ENCODE results near the gene CLPX.
"Not testable (repeated sequence)": the region's sequence is repeated elsewhere in the genome, so short reads cannot be mapped to it uniquely, and the experiment has no call there.

CLPX gene

DNA sequence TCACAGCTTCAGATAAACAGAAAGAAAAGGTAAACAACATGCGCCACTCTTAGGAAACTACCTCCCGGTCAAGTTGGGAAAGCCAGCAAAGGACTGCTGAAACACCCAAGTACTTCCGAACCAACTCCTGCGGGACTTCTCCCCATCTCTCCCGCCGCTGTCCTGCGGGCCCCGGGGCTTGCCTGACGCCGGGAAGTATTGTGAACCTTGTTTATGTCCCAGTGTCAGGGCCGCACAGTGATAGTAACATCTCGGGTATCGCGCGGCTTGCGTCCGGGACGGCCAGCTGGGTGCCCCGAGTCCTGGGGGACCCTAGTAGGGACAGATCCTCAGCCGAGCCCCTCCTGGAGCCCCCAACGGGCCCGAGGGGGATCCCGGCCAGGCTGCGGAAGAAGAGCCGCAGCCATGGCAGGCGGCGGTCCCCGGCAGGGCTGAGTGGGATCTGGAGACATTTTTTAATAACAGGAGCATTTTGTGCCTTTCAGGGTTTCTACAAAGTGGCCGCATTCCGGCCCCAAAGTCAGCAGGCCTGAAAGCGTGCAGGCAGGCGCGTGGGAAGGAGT is 756 bp downstream of the CLPX start:
- Histone ChIP-seq H3K79me2 (ENCODE audit: low read length) (peaks cover 57% of the 10 kb centered on the region), H2AFZ (ENCODE audit: low read length) (peak overlapping the region; percentile 99), H3K4me2 (ENCODE audit: low read depth, low read length) (peak overlapping the region; percentile 80), H3K9me2 (replicated peaks; ENCODE audit: insufficient read depth, low read length) (no peaks in the 10 kb centered on the region), H3K4me1 (ENCODE audit: low read length) (peaks cover 11% of the 10 kb centered on the region; the same call in 1 of the 2 replicates), H3K27ac (ENCODE audit: low read length) (peak overlapping the region; percentile 71), H3K9me3 (replicated peaks; ENCODE audit: insufficient read depth, low read length) (no peaks in the 10 kb centered on the region), H3K36me3 (replicated peaks; ENCODE audit: insufficient read depth, low read length) (peaks cover 5% of the 10 kb centered on the region; the same call in 1 of the 2 replicates), H3K27me3 (replicated peaks; ENCODE audit: insufficient read depth, low read length) (no peaks in the 10 kb centered on the region), H3K9ac (ENCODE audit: low read length) (peak overlapping the region; percentile 92), H3K4me3 (ENCODE audit: low read length) (peak overlapping the region; percentile 90), H3F3A (ENCODE audit: insufficient read depth, low read length) (0 out of 2 replicates have a peak, but pooled peaks cover 6% of the 10 kb centered on the region), H4K20me1 (ENCODE audit: insufficient read depth, low read length) (no peaks in the 10 kb centered on the region)
- DNase-seq = peak; percentile 51
- TF ChIP-seq EZH2phosphoT487 (IDR thresholded peaks at IDR 0.05; ENCODE audit: low read length) (no peak), EZH2 (optimal IDR thresholded peaks at IDR 0.05; ENCODE audit: low read depth, low read length) (no peak)
- TF ChIP-seq, protein P1, sequence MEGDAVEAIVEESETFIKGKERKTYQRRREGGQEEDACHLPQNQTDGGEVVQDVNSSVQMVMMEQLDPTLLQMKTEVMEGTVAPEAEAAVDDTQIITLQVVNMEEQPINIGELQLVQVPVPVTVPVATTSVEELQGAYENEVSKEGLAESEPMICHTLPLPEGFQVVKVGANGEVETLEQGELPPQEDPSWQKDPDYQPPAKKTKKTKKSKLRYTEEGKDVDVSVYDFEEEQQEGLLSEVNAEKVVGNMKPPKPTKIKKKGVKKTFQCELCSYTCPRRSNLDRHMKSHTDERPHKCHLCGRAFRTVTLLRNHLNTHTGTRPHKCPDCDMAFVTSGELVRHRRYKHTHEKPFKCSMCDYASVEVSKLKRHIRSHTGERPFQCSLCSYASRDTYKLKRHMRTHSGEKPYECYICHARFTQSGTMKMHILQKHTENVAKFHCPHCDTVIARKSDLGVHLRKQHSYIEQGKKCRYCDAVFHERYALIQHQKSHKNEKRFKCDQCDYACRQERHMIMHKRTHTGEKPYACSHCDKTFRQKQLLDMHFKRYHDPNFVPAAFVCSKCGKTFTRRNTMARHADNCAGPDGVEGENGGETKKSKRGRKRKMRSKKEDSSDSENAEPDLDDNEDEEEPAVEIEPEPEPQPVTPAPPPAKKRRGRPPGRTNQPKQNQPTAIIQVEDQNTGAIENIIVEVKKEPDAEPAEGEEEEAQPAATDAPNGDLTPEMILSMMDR (IDR thresholded peaks at IDR 0.05; ENCODE audit: low read length) = no peak

GRCh38 chr15:65183865-65184159 is 1.3 kb downstream of the CLPX start:
- Histone ChIP-seq H4K20me1 (ENCODE audit: insufficient read depth, low read length) (peaks cover 2% of the 10 kb centered on the region; the same call in 1 of the 2 replicates), H3K27me3 (replicated peaks; ENCODE audit: insufficient read depth, low read length) (no peaks in the 10 kb centered on the region), H3K27ac (ENCODE audit: low read length) (peak overlapping the region; percentile 71; the same call in 1 of the 2 replicates), H3K4me2 (ENCODE audit: low read depth, low read length) (peak overlapping the region; percentile 80), H3K4me3 (ENCODE audit: low read length) (peak overlapping the region; percentile 90), H3K79me2 (ENCODE audit: low read length) (peaks cover 61% of the 10 kb centered on the region), H3K36me3 (replicated peaks; ENCODE audit: insufficient read depth, low read length) (peaks cover 5% of the 10 kb centered on the region; the same call in 1 of the 2 replicates), H3F3A (ENCODE audit: insufficient read depth, low read length) (0 out of 2 replicates have a peak, but pooled peaks cover 6% of the 10 kb centered on the region), H2AFZ (ENCODE audit: low read length) (no peak overlapping the region), H3K9me2 (replicated peaks; ENCODE audit: insufficient read depth, low read length) (no peaks in the 10 kb centered on the region), H3K4me1 (ENCODE audit: low read length) (peaks cover 11% of the 10 kb centered on the region; the same call in 1 of the 2 replicates), H3K9me3 (replicated peaks; ENCODE audit: insufficient read depth, low read length) (no peaks in the 10 kb centered on the region), H3K9ac (ENCODE audit: low read length) (peak overlapping the region; percentile 92)
- TF ChIP-seq, protein P1 (IDR thresholded peaks at IDR 0.05; ENCODE audit: low read length) = no peak
- TF ChIP-seq EZH2phosphoT487 (IDR thresholded peaks at IDR 0.05; ENCODE audit: low read length) (no peak), EZH2 (optimal IDR thresholded peaks at IDR 0.05; ENCODE audit: low read depth, low read length) (no peak)
- no peak for DNase-seq

- Histone ChIP-seq H3K27ac (ENCODE audit: low read length) (no peak overlapping the region), H3K9me3 (replicated peaks; ENCODE audit: insufficient read depth, low read length) (no peaks in the 10 kb centered on the region), H3K36me3 (replicated peaks; ENCODE audit: insufficient read depth, low read length) (peaks cover 12% of the 10 kb centered on the region; the same call in 1 of the 2 replicates), H3K9ac (ENCODE audit: low read length) (no peak overlapping the region), H3K9me2 (replicated peaks; ENCODE audit: insufficient read depth, low read length) (no peaks in the 10 kb centered on the region), H2AFZ (ENCODE audit: low read length) (no peak overlapping the region), H3K4me2 (ENCODE audit: low read depth, low read length) (peak overlapping the region; percentile 39; the same call in 1 of the 2 replicates), H3K27me3 (replicated peaks; ENCODE audit: insufficient read depth, low read length) (no peaks in the 10 kb centered on the region), H4K20me1 (ENCODE audit: insufficient read depth, low read length) (peaks cover 3% of the 10 kb centered on the region; the same call in 1 of the 2 replicates), H3K4me1 (ENCODE audit: low read length) (peaks cover 11% of the 10 kb centered on the region; the same call in 1 of the 2 replicates), H3K79me2 (ENCODE audit: low read length) (peaks cover 70% of the 10 kb centered on the region), H3F3A (ENCODE audit: insufficient read depth, low read length) (0 out of 2 replicates have a peak, but pooled peaks cover 6% of the 10 kb centered on the region), H3K4me3 (ENCODE audit: low read length) (no peak overlapping the region)
- no peak for TF ChIP-seq EZH2 (optimal IDR thresholded peaks at IDR 0.05; ENCODE audit: low read depth, low read length)
- TF ChIP-seq EZH2phosphoT487 (IDR thresholded peaks at IDR 0.05; ENCODE audit: low read length) = no peak
- TF ChIP-seq, protein P1 (IDR thresholded peaks at IDR 0.05; ENCODE audit: low read length) = no peak
- DNase-seq = no peak
Measured at GRCh38 chr15:65182538-65182937, 2.6 kb downstream of the CLPX start.

DNA sequence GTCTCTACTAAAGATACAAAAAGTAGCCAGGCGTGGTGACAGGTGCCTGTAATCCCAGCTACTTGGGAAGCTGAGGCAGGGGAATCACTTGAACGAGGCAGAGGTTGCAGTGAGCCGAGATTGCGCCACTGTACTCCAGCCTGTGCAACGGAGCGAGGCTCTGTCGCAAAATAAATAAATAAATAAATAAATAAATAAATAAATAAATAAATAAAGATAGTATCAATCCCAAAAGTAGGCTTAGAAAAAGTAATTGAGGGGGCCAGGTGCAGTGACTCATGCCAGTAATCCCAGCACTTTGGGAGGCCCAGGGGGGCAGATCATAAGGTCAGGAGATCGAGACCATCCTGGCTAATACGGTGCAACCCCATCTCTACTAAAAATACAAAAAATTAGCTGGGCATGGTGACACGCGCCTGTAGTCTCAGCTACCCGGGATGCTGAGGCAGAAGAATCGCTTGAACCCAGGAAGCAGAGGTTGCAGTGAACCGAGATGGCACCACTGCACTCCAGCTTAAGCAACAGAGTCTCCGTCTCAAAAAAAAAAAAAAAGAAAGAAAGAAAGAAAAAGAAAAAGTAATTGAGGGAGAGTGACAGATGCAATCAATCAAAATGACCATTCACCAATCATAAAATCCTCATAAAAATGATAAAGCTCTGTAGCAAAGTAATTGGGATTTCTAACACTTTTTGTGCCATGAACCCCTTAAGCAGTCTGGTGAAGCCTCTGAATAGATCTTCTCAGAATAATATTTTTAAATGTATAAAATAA is 3.4 kb downstream of the CLPX start:
- H3K36me3 ChIP-seq (replicated peaks; ENCODE audit: insufficient read depth, low read length) = peaks cover 13% of the 10 kb centered on the region; the same call in 1 of the 2 replicates
- H3K9me2 ChIP-seq (replicated peaks; ENCODE audit: insufficient read depth, low read length); H3K27ac ChIP-seq (ENCODE audit: low read length); H3F3A ChIP-seq (ENCODE audit: insufficient read depth, low read length); H3K4me3 ChIP-seq (ENCODE audit: low read length); DNase-seq; H3K27me3 ChIP-seq (replicated peaks; ENCODE audit: insufficient read depth, low read length); H4K20me1 ChIP-seq (ENCODE audit: insufficient read depth, low read length); H3K9ac ChIP-seq (ENCODE audit: low read length); H3K9me3 ChIP-seq (replicated peaks; ENCODE audit: insufficient read depth, low read length); H2AFZ ChIP-seq (ENCODE audit: low read length); H3K4me2 ChIP-seq (ENCODE audit: low read depth, low read length): not testable (repeated sequence)
- peaks cover 11% of the 10 kb centered on the region; the same call in 1 of the 2 replicates for H3K4me1 ChIP-seq (ENCODE audit: low read length)
- peaks cover 77% of the 10 kb centered on the region for H3K79me2 ChIP-seq (ENCODE audit: low read length)
